Prostate gland (tissue), 2 donors: ENCODE data around the gene SMARCA2. TPM values are rescaled to one million over a fixed set of nuclear protein-coding genes. Genes with fewer than 3 reads are reported as not detected.

ENCODE experiments used
- DNase-seq: peaks from one replicate; pipeline ENCODE4 v3.0.0-alpha.2; 2019; ENCODE audit warnings: low spot score
- H3K27ac ChIP-seq, 2 donors: fragments of 200-600 bp; sonication (generic); 2 replicates each; pipeline ENCODE4 v1.5.1; 2017 to 2019
- H3K27me3 ChIP-seq: fragments of 200-600 bp; sonication (generic); replicated peaks from 2 replicates; pipeline ENCODE4 v1.5.1; 2019; ENCODE audit not compliant: insufficient read depth
- H3K36me3 ChIP-seq, 2 donors: fragments of 200-600 bp; sonication (generic); 1 replicate in 1 of 2; 2 replicates in 1 of 2; pipeline versions ENCODE4 v1.5.1 to v1.8.1; 2017 to 2019
- H3K4me1 ChIP-seq: fragments of 200-600 bp; sonication (generic); replicated peaks from 2 replicates; pipeline ENCODE4 v1.5.1; 2019
- H3K4me3 ChIP-seq, 2 donors: fragments of 200-600 bp; sonication (generic); 2 replicates each; pipeline ENCODE4 v1.5.1; 2017 to 2019
- H3K9me3 ChIP-seq: fragments of 200-600 bp; sonication (generic); 2 replicates; pipeline ENCODE4 v1.5.1; 2017
- CTCF ChIP-seq, 4 experiments: fragments of 200-600 bp in 2 of 4; fragments of 450-650 bp in 2 of 4; sonication (generic) in 2 of 4; IDR thresholded peaks; 1 replicate in 3 of 4; 2 replicates in 1 of 4; pipeline ENCODE4 v1.5.1; 2016 to 2019; ENCODE audit warnings: antibody characterized with exemption in 4 of 4, mild to moderate bottlenecking in 2 of 4, moderate library complexity in 2 of 4
- POLR2A ChIP-seq: fragments of 450-650 bp; IDR thresholded peaks from one replicate; pipeline ENCODE4 v1.6.1; 2016; ENCODE audit warnings: antibody characterized with exemption, mild to moderate bottlenecking
- POLR2AphosphoS5 ChIP-seq: sonication (generic); formaldehyde crosslinking; IDR thresholded peaks from one replicate; pipeline ENCODE4 v1.6.1; 2017; ENCODE audit warnings: antibody characterized with exemption
- WGBS: methylation state at CpG from one replicate; pipeline ENCODE4 v1.1.5; 2018; 5-methylcytosine and 5-hydroxymethylcytosine counted together
- intact Hi-C: fragments of 100-400 bp; cut with DNase I; formaldehyde crosslinking; loops from one replicate; pipeline ENCODE4 v1.14.2; 2022
- total RNA-seq, 2 donors: library from RNA; depleted of rRNA; stranded (reverse); fragments of >200 nt; gene quantifications; one replicate each; pipeline ENCODE4 v1.1.0, GENCODE V29; 2016

Gene SMARCA2
- total RNA-seq, 2 donors from 2014 or later, result 125 to 175 TPM

GRCh38 chr9:2017331-2018161 is 2.4 kb downstream of the SMARCA2 start:
- peak overlapping the region; percentile 95 to 98 for H3K27ac ChIP-seq
- no peaks in the 10 kb centered on the region for H3K27me3 ChIP-seq
- H3K4me1 ChIP-seq, result peaks cover 16% of the 10 kb centered on the region
- peak; percentile 37 for TF ChIP-seq POLR2AphosphoS5
- peak; percentile 55 for TF ChIP-seq POLR2A
- no peak for TF ChIP-seq CTCF (IDR thresholded peaks at IDR 0.05)
- WGBS, result under 1% methylated on average over 60 of the region's 81 CpGs
- no peaks in the 10 kb centered on the region for H3K36me3 ChIP-seq
- intact Hi-C loops, result loop anchor here (10.0 kb wide), 1 partner anchor 827 kb away; the partner anchor contains the start of gene PUM3
- DNase-seq, result peak; percentile 68
- peak overlapping the region; percentile 83 to 87 for H3K4me3 ChIP-seq
- H3K9me3 ChIP-seq, result no peaks in the 10 kb centered on the region

- intact Hi-C loops, result loop anchor here (10.0 kb wide), 1 partner anchor 827 kb away; the partner anchor contains the start of gene PUM3
- Histone ChIP-seq H3K4me3 (peak overlapping the region; percentile 83 to 87), H3K4me1 (peaks cover 23% of the 10 kb centered on the region), H3K27ac (peak overlapping the region; percentile 95 to 98), H3K27me3 (no peaks in the 10 kb centered on the region), H3K36me3 (no peaks in the 10 kb centered on the region), H3K9me3 (no peaks in the 10 kb centered on the region)
- no peak for DNase-seq
- 9% methylated on average over 7 of the region's 7 CpGs for WGBS
- TF ChIP-seq CTCF (IDR thresholded peaks at IDR 0.05), result no peak
- TF ChIP-seq POLR2AphosphoS5, result no peak
- TF ChIP-seq POLR2A, result no peak
These were observed 3.1 kb downstream of the SMARCA2 start for GRCh38 chr9:2018162-2018643.

GRCh38 chr9:2018764-2019558 is 3.8 kb downstream of the SMARCA2 start:
- peak overlapping the region; percentile 95 to 98 for H3K27ac ChIP-seq
- intact Hi-C loops, result loop anchor here (10.0 kb wide), 1 partner anchor 826 kb away; the partner anchor contains the start of gene PUM3
- no peak for DNase-seq

GRCh38 chr9:2019723-2020122 is 4.6 kb downstream of the SMARCA2 start:
- no peaks in the 10 kb centered on the region for H3K36me3 ChIP-seq
- DNase-seq, result no peak
- no peaks in the 10 kb centered on the region for H3K9me3 ChIP-seq
- TF ChIP-seq CTCF (IDR thresholded peaks at IDR 0.05), result no peak
- TF ChIP-seq POLR2AphosphoS5, result no peak
- no peak for TF ChIP-seq POLR2A
- H3K4me3 ChIP-seq, result no peak overlapping the region
- H3K27ac ChIP-seq, result no peak overlapping the region
- intact Hi-C loops, result loop anchor here (10.0 kb wide), 1 partner anchor 825 kb away; the partner anchor contains the start of gene PUM3
- 75% methylated on average over 1 of the region's 1 CpG for WGBS
- no peaks in the 10 kb centered on the region for H3K27me3 ChIP-seq
- peaks cover 28% of the 10 kb centered on the region for H3K4me1 ChIP-seq

More at GRCh38 chr9:2018764-2019558, 3.8 kb downstream of the SMARCA2 start:
- H3K9me3 ChIP-seq, result no peaks in the 10 kb centered on the region
- H3K27me3 ChIP-seq, result no peaks in the 10 kb centered on the region
- peak overlapping the region; percentile 83 to 87 for H3K4me3 ChIP-seq
- peaks cover 28% of the 10 kb centered on the region for H3K4me1 ChIP-seq
- 39% methylated on average over 6 of the region's 6 CpGs for WGBS
- no peaks in the 10 kb centered on the region for H3K36me3 ChIP-seq
- TF ChIP-seq POLR2A, result no peak
- no peak for TF ChIP-seq POLR2AphosphoS5
- TF ChIP-seq CTCF (IDR thresholded peaks at IDR 0.05), result no peak
